ENCODE data around the gene TLR2. TPM values are rescaled to one million over a fixed set of nuclear protein-coding genes. Genes with fewer than 3 reads are reported as not detected.
"Not testable (repeated sequence)": the region's sequence is repeated elsewhere in the genome, so short reads cannot be mapped to it uniquely, and the experiment has no call there.

Gene TLR2
- total RNA-seq, 1 experiment from 2014 or later = 0.33 TPM

GRCh38 chr4:153652051-153652784 is 31.9 kb upstream of the TLR2 start:
- Histone ChIP-seq H3K36me3 (no peaks in the 10 kb centered on the region), H3K4me3 (no peak overlapping the region), H3K9me3 (no peaks in the 10 kb centered on the region), H3K27me3 (no peaks in the 10 kb centered on the region)
- DNase-seq = no peak

GRCh38 chr4:153655002-153655541 is 29.0 kb upstream of the TLR2 start:
- Histone ChIP-seq H3K36me3 (no peaks in the 10 kb centered on the region), H3K4me3 (no peak overlapping the region), H3K9me3 (no peaks in the 10 kb centered on the region), H3K27me3 (no peaks in the 10 kb centered on the region)
- no peak for DNase-seq

GRCh38 chr4:153655928-153656327 is 28.2 kb upstream of the TLR2 start:
- H3K36me3 ChIP-seq = no peaks in the 10 kb centered on the region
- no peaks in the 10 kb centered on the region for H3K27me3 ChIP-seq
- H3K4me3 ChIP-seq = no peak overlapping the region
- DNase-seq = peak; percentile 19
- H3K9me3 ChIP-seq = no peaks in the 10 kb centered on the region

- H3K9me3 ChIP-seq = no peaks in the 10 kb centered on the region
- DNase-seq = no peak
Observed at GRCh38 chr4:153661215-153661822, 22.8 kb upstream of the TLR2 start.

GRCh38 chr4:153661908-153662307 is 22.2 kb upstream of the TLR2 start:
- Histone ChIP-seq H3K4me3 (no peak overlapping the region), H3K9me3 (no peaks in the 10 kb centered on the region), H3K36me3 (no peaks in the 10 kb centered on the region), H3K27me3 (no peaks in the 10 kb centered on the region)
- DNase-seq = no peak

More at GRCh38 chr4:153661215-153661822, 22.8 kb upstream of the TLR2 start:
- Histone ChIP-seq H3K36me3 (no peaks in the 10 kb centered on the region), H3K4me3 (no peak overlapping the region), H3K27me3 (no peaks in the 10 kb centered on the region)

- Histone ChIP-seq H3K36me3 (no peaks in the 10 kb centered on the region), H3K27me3 (no peaks in the 10 kb centered on the region), H3K9me3 (no peaks in the 10 kb centered on the region), H3K4me3 (no peak overlapping the region)
- no peak for DNase-seq
Observed at GRCh38 chr4:153663667-153664066, 20.4 kb upstream of the TLR2 start.

- not testable (repeated sequence) for H3K36me3 ChIP-seq, H3K4me3 ChIP-seq, DNase-seq, H3K9me3 ChIP-seq, H3K27me3 ChIP-seq
Observed at GRCh38 chr4:153666505-153666904, 17.6 kb upstream of the TLR2 start.

- no peak overlapping the region for H3K4me3 ChIP-seq
- no peaks in the 10 kb centered on the region for H3K9me3 ChIP-seq
- DNase-seq = peak; percentile 52
- no peaks in the 10 kb centered on the region for H3K36me3 ChIP-seq
- no peaks in the 10 kb centered on the region for H3K27me3 ChIP-seq
Observed at GRCh38 chr4:153668647-153669046, 15.4 kb upstream of the TLR2 start.

GRCh38 chr4:153669838-153670237 is 14.2 kb upstream of the TLR2 start:
- Histone ChIP-seq H3K9me3 (no peaks in the 10 kb centered on the region), H3K36me3 (no peaks in the 10 kb centered on the region), H3K4me3 (no peak overlapping the region), H3K27me3 (no peaks in the 10 kb centered on the region)
- DNase-seq = no peak

GRCh38 chr4:153676486-153676885 is 7.6 kb upstream of the TLR2 start:
- H3K27me3 ChIP-seq = no peaks in the 10 kb centered on the region
- peak; percentile 12 for DNase-seq
- no peak overlapping the region for H3K4me3 ChIP-seq
- H3K9me3 ChIP-seq = no peaks in the 10 kb centered on the region
- H3K36me3 ChIP-seq = no peaks in the 10 kb centered on the region

- Histone ChIP-seq H3K27me3 (no peaks in the 10 kb centered on the region), H3K36me3 (no peaks in the 10 kb centered on the region), H3K9me3 (no peaks in the 10 kb centered on the region), H3K4me3 (no peak overlapping the region)
- peak; percentile 39 for DNase-seq
Observed at GRCh38 chr4:153676984-153677383, 7.1 kb upstream of the TLR2 start.

GRCh38 chr4:153679486-153679885 is 4.6 kb upstream of the TLR2 start:
- Histone ChIP-seq H3K27me3 (no peaks in the 10 kb centered on the region), H3K4me3 (no peak overlapping the region), H3K9me3 (no peaks in the 10 kb centered on the region), H3K36me3 (no peaks in the 10 kb centered on the region)
- no peak for DNase-seq

GRCh38 chr4:153683763-153684181 is 308 bp upstream of the TLR2 start:
- peak overlapping the region; percentile 41 for H3K4me3 ChIP-seq
- DNase-seq = no peak
- H3K36me3 ChIP-seq = no peaks in the 10 kb centered on the region
- no peaks in the 10 kb centered on the region for H3K9me3 ChIP-seq
- H3K27me3 ChIP-seq = no peaks in the 10 kb centered on the region

- Histone ChIP-seq H3K27me3 (no peaks in the 10 kb centered on the region), H3K9me3 (no peaks in the 10 kb centered on the region), H3K4me3 (peak overlapping the region; percentile 41), H3K36me3 (no peaks in the 10 kb centered on the region)
- DNase-seq = no peak
Observed at GRCh38 chr4:153684971-153685371, 891 bp downstream of the TLR2 start.

GRCh38 chr4:153704522-153704921 is 20.4 kb downstream of the TLR2 start:
- Histone ChIP-seq H3K36me3 (no peaks in the 10 kb centered on the region), H3K27me3 (no peaks in the 10 kb centered on the region), H3K9me3 (no peaks in the 10 kb centered on the region), H3K4me3 (no peak overlapping the region)
- no peak for DNase-seq

- Histone ChIP-seq H3K9me3 (no peaks in the 10 kb centered on the region), H3K36me3 (no peaks in the 10 kb centered on the region), H3K27me3 (no peaks in the 10 kb centered on the region), H3K4me3 (no peak overlapping the region)
- no peak for DNase-seq
Observed at GRCh38 chr4:153705743-153706468, 21.8 kb downstream of the TLR2 start.

- DNase-seq = no peak
- H3K27me3 ChIP-seq = no peaks in the 10 kb centered on the region
- no peaks in the 10 kb centered on the region for H3K36me3 ChIP-seq
- H3K4me3 ChIP-seq = no peak overlapping the region
- no peaks in the 10 kb centered on the region for H3K9me3 ChIP-seq
Observed at GRCh38 chr4:153706519-153706918, 22.4 kb downstream of the TLR2 start.
